NCI-H82 treated with DMSO at 0.1 percent for 48 hours (cell line): Measurements from ENCODE around the gene RAB30.
"Not testable (repeated sequence)": the region's sequence is repeated elsewhere in the genome, so short reads cannot be mapped to it uniquely, and the experiment has no call there.

Experiments
- DNase-seq: peaks from one replicate; lab custom pipeline; 2025; ENCODE audit not compliant: unreplicated experiment; lab: John Stamatoyannopoulos, UW

Gene RAB30

DNA sequence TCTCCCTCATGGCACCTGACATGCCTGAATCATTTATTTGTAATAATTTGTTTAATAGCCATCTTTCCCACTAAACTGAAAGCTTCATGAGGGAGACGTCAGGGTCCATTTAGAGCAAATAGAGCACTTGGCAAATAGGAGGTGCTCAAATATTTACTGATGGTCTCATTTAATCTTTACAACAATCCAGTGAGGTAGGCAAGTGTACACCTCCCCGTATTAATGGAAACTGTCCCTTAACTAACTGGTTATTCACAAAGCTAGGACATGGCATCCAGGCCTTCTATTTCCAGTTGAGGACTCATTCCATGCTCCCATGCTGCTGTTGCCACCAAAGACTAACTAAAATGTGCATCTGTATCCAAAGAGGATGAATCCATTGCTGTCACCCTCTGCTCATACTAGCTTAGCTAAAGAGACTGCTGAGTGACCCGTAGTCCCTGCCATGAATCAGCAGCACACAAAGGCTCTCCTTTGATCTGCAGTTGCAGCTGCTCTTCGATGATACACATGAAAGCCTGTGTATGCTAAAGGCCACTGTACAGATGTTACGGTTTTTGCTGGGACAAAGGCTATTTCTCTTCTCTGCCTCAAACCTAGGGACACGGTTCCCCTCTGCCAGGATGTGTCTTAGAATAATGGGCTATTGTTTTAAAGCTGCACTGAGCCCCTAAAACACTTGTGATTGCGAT is 82.6 kb downstream of the RAB30 start:
- no peak for DNase-seq

GRCh38 chr11:82987997-82988396 is 83.7 kb downstream of the RAB30 start:
- DNase-seq, result no peak

- DNase-seq, result no peak
Observed at GRCh38 chr11:82986446-82986845, 85.3 kb downstream of the RAB30 start.

- no peak for DNase-seq
Observed at GRCh38 chr11:82981852-82982251, 89.8 kb downstream of the RAB30 start.

GRCh38 chr11:82980947-82981346 is 90.8 kb downstream of the RAB30 start:
- no peak for DNase-seq

GRCh38 chr11:82980292-82980691 is 91.4 kb downstream of the RAB30 start:
- DNase-seq, result no peak

DNA sequence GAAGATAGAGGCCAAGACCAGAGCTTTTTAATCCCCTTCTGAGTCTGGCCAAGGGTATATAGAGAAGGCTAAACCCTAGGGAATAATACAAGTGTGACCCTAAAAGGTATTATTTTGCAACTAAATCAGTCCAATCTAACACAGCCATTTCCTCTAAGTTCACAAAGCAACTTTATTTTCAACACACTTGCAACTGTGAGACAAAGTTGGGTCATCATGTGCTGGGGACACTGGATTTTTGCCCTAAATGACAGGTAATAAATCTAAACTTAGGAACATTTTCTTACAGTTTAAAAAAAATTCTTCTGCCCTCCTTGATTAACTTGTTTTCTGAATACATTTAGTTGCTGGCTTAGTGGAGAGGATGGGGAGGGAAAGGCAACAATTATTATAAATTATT is 91.9 kb downstream of the RAB30 start:
- DNase-seq, result no peak

DNA sequence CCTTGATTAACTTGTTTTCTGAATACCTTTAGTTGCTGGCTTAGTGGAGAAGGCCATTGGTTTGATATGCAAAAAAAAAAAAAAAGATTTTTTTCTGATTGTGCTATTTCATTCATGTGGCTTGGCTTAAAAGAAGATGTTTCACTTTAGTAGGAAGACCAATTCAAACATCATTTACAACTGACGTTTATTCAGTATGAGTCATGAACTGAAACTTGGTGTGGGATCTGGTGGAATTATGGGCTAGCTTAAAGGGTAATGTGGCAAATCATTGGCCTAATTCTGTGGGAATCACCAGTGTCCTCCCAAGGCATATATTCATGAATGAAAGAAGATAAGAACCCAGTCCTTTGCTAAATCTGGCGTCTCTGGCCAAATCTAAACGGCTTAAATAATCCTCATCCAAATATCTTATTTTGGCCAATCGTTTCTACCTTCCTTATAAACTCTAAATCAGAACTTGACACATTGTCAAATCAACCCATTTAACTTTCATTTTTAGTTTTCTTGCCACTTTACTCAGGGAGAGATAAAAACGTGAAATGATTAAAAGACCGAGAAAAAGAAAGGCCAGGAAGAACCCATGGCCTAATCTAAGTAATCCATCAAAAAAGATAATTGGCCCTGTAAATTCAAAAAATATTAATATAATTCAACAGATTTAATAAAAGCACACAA is 93.1 kb downstream of the RAB30 start:
- no peak for DNase-seq

- no peak for DNase-seq
Observed at GRCh38 chr11:82976786-82977185, 94.9 kb downstream of the RAB30 start.

GRCh38 chr11:82975882-82976281 is 95.8 kb downstream of the RAB30 start:
- DNase-seq, result no peak

- no peak for DNase-seq
Observed at GRCh38 chr11:82974851-82975250, 96.8 kb downstream of the RAB30 start.

GRCh38 chr11:82974135-82974534 is 97.6 kb downstream of the RAB30 start:
- no peak for DNase-seq

DNA sequence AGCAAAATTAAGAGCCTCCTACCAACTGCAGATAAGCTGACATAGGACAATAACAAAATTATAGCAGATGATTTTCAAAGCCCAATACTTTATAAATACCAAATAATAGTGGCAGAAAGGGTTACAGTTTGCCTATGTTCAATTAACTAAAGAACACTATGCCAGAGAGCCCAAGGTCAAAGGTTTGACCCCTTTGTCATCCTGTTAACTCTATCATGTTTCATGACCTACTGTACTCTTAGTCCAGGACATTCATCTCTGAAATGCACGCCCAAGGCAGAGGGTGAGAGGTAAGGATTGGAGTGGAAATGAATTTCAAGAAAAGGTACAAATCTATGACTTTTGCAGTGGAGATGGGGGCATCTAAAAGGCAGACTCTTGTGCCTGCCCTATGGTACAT is 99.6 kb downstream of the RAB30 start:
- no peak for DNase-seq

GRCh38 chr11:82971519-82971946 is 100.2 kb downstream of the RAB30 start:
- not testable (repeated sequence) for DNase-seq

DNA sequence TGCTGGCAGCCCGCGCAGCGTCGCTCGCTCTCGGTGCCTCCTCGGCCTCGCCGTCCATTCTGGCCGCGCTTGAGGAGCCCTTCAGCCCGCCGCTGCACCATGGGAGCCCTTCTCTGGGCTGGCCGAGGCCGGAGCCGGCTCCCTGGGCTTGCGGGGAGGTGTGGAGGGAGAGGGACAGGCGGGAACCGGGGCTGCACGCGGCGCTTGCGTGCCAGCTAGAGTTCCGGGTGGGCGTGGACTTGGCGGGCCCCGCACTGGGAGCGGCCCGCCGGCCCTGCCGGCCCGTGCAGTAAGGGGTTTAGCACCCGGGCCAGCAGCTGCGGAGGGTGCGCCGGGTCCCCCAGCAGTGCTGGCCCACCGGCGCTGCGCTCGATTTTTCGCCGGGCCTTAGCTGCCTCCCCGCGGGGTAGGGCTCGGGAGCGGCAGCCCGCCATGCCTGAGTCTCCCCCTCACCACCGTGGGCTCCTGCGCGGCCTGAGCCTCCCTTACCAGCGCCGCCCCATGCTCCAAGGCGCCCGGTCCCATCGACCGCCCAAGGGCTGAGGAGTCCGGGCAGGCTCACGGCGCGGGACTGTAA is 101.1 kb downstream of the RAB30 start:
- DNase-seq, result not testable (repeated sequence)

- no peak for DNase-seq
Observed at GRCh38 chr11:82969811-82970210, 101.9 kb downstream of the RAB30 start.

- no peak for DNase-seq
Observed at GRCh38 chr11:82967381-82967780, 104.3 kb downstream of the RAB30 start.

DNA sequence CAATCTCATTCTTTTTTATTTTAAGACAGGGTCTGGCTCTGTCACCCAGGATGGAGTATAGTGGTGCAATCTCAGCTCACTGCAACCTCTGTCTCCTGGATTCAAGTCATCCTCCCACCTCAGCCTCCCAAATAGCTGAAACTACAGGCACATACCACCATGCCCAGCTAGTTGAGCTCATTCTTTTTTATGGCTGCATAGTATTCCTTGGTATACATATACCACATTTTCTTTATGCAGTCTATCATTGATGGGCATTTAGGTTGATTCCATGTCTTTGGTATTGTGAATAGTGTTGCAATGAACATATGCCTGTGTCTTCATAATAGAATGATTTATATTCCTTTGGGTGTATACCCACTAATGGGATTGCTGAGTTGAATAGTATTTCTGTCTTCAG is 109.7 kb downstream of the RAB30 start:
- not testable (repeated sequence) for DNase-seq

- no peak for DNase-seq
Observed at GRCh38 chr11:82960779-82961143, 110.9 kb downstream of the RAB30 start.

DNA sequence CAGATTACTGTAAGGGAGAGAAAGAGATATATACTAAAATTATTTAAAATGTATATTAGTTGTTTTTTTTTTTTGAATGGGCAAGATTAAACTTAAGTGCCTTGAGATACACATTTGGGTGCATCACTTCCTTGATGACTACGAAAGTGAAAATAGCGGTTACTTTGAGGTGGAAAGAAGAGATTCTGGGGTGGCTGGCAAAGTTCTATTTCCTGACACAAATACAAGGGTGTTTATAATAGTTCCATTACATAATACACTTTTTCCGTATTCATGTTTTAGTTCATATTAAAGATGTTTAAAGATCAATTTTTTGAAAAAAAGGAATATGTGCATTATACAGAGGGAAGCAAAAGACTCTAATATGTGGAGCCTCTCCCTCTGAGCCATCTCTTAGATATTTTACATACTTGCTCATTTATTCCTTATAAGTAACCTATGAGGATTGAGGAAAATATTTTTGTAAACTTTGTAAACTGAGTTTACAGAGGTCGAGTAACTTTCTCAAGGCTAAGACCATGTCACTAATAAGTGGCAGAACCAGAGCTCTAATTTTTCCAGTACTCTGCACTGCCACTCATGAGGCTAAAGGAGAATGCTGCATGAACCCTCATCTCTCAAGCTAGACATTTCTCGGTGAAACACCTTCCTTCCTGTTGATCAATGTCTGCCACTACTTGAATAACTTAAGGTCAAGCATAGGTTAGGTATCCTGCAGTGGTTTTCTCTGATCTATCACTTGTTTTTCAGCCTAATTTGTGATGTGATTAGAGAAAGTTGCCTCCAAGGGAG is 111.5 kb downstream of the RAB30 start:
- DNase-seq, result no peak

DNA sequence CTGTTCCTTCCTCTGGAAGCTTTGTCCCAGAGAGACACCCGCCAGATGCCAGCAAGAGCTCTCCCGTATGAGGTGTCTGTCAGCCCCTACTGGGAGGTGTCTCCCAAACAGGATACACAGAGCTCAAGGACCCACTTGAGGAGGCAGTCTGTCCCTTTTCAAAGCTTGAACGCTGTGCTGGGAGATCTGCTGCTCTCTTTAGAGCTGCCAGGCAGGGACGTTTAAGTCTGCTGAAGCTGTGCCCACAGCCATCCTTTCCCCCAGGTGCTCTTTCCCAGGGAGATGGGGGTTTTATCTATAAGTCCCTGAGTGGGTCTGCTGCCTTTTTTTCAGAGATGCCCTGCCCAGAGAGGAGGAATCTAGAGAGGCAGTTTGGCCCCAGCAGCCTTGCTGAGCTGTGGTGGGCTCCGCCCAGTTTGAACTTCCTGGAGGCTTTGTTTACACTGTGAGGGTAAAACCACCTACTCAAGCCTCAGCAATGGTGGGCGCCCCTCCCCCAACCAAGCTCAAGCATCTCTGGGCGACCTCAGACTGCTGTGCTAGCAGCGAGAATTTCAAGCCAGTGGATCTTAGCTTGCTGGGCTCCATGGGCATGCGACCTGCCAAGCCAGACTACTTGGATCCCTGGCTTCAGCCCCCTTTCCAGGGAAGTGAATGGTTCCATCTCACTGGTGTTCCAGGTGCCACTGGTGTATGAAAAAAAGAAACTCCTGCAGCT is 115.8 kb downstream of the RAB30 start:
- DNase-seq, result not testable (repeated sequence)
